Measurements from ENCODE around the gene BAZ2B. TPM values are rescaled to one million over a fixed set of nuclear protein-coding genes. Genes with fewer than 3 reads are reported as not detected.
"Not testable (repeated sequence)": the region's sequence is repeated elsewhere in the genome, so short reads cannot be mapped to it uniquely, and the experiment has no call there.

Gene BAZ2B
- total RNA-seq, 1 experiment from 2014 or later = 43.3 TPM

DNA sequence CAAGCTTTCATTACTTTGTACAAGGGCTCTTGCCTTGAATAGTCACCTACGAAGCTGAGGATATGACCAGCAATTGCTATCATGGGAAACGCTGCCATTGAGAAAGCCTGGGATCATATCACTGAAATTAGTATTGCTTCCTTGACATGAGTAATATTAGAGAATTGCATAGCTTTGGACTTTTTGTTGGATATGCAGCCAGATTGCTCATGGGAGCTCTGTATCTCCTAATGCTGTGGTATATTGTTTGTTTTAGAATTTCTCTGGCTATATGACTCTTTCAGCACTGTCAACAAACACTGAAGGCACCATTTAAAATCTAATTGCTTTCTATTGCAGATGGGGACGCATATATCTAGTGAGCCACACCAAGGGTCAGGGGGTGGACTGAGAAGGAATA lies 249.8 kb downstream of the BAZ2B start:
- Mint-ChIP-seq H3K36me3 (ENCODE audit: insufficient read depth, unreplicated experiment) (no peaks in the 10 kb centered on the region), H3K9me3 (ENCODE audit: low read depth, unreplicated experiment) (no peaks in the 10 kb centered on the region), H3K4me3 (ENCODE audit: low read depth, unreplicated experiment) (no peak overlapping the region), H3K27me3 (ENCODE audit: unreplicated experiment) (no peaks in the 10 kb centered on the region), H3K27ac (ENCODE audit: unreplicated experiment) (no peak overlapping the region), H3K4me1 (ENCODE audit: low read depth, unreplicated experiment) (peaks cover 14% of the 10 kb centered on the region)
- intact Hi-C loops (cut with micrococcal nuclease; ENCODE audit: unreplicated experiment) = no loop called here
- no peak for DNase-seq
- CTCF ChIA-PET = no interaction called here
- TF ChIP-seq, protein P1, sequence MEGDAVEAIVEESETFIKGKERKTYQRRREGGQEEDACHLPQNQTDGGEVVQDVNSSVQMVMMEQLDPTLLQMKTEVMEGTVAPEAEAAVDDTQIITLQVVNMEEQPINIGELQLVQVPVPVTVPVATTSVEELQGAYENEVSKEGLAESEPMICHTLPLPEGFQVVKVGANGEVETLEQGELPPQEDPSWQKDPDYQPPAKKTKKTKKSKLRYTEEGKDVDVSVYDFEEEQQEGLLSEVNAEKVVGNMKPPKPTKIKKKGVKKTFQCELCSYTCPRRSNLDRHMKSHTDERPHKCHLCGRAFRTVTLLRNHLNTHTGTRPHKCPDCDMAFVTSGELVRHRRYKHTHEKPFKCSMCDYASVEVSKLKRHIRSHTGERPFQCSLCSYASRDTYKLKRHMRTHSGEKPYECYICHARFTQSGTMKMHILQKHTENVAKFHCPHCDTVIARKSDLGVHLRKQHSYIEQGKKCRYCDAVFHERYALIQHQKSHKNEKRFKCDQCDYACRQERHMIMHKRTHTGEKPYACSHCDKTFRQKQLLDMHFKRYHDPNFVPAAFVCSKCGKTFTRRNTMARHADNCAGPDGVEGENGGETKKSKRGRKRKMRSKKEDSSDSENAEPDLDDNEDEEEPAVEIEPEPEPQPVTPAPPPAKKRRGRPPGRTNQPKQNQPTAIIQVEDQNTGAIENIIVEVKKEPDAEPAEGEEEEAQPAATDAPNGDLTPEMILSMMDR (IDR thresholded peaks at IDR 0.05; ENCODE audit: unreplicated experiment) = no peak
- no TSS peak for BruUV-seq (replicated peaks)

DNA sequence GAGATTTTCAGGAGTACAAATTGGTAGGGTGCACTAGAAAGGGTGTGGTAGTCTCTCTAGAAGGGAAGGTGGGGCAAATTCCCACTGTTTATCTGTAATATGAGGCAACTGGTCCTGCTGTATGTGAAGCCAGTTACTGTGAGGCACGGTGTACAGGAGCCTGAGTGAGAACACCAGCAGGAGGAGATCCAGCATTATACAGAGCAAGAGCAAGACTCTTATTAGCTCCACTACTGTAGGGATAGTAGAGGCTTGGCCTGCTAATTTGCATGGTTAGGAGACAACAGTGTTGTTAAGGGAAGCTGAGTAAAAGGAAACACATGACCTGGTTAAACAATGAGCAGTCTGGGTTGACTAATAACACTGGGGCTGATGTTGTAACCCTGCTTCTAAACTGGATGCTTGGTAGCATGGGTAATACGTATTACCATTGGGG lies 253.5 kb downstream of the BAZ2B start:
- intact Hi-C loops (cut with micrococcal nuclease; ENCODE audit: unreplicated experiment) = no loop called here
- CTCF ChIA-PET = no interaction called here
- no peaks in the 10 kb centered on the region for H3K27me3 Mint-ChIP-seq (ENCODE audit: unreplicated experiment)
- DNase-seq = peak; percentile 20
- peaks cover 14% of the 10 kb centered on the region for H3K4me1 Mint-ChIP-seq (ENCODE audit: low read depth, unreplicated experiment)
- no peak overlapping the region for H3K4me3 Mint-ChIP-seq (ENCODE audit: low read depth, unreplicated experiment)
- TF ChIP-seq, protein P1 (IDR thresholded peaks at IDR 0.05; ENCODE audit: unreplicated experiment) = no peak
- no TSS peak for BruUV-seq (replicated peaks)
- no peaks in the 10 kb centered on the region for H3K36me3 Mint-ChIP-seq (ENCODE audit: insufficient read depth, unreplicated experiment)
- H3K27ac Mint-ChIP-seq (ENCODE audit: unreplicated experiment) = peak overlapping the region; percentile 17
- H3K9me3 Mint-ChIP-seq (ENCODE audit: low read depth, unreplicated experiment) = no peaks in the 10 kb centered on the region

- CTCF ChIA-PET = no interaction called here
- Mint-ChIP-seq H3K36me3 (ENCODE audit: insufficient read depth, unreplicated experiment) (no peaks in the 10 kb centered on the region), H3K27me3 (ENCODE audit: unreplicated experiment) (no peaks in the 10 kb centered on the region), H3K4me1 (ENCODE audit: low read depth, unreplicated experiment) (peaks cover 14% of the 10 kb centered on the region), H3K4me3 (ENCODE audit: low read depth, unreplicated experiment) (no peak overlapping the region), H3K9me3 (ENCODE audit: low read depth, unreplicated experiment) (no peaks in the 10 kb centered on the region), H3K27ac (ENCODE audit: unreplicated experiment) (no peak overlapping the region)
- DNase-seq = no peak
- intact Hi-C loops (cut with micrococcal nuclease; ENCODE audit: unreplicated experiment) = no loop called here
- TF ChIP-seq, protein P1 (IDR thresholded peaks at IDR 0.05; ENCODE audit: unreplicated experiment) = no peak
- no TSS peak for BruUV-seq (replicated peaks)
Observed at GRCh38 chr2:159362094-159362493, 254.3 kb downstream of the BAZ2B start.

DNA sequence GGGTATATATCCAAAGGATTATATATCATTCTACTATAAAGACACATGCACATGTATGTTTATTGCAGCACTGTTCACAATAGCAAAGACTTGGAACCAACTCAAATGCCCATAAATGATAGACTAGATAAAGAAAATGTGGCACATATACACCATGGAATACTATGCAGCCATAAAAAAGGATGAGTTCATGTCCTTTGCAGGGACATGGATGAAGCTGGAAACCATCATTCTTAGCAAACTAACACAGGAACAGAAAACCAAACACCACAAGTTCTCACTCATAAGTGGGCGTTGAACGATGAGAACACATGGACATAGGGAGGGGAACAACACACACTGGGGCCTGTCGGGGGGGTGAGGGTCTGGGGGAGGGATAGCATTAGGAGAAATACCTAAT lies 254.7 kb downstream of the BAZ2B start:
- H3K36me3 Mint-ChIP-seq (ENCODE audit: insufficient read depth, unreplicated experiment); DNase-seq; BruUV-seq (replicated peaks); H3K27me3 Mint-ChIP-seq (ENCODE audit: unreplicated experiment); CTCF ChIA-PET; H3K4me3 Mint-ChIP-seq (ENCODE audit: low read depth, unreplicated experiment); intact Hi-C loops (cut with micrococcal nuclease; ENCODE audit: unreplicated experiment); H3K9me3 Mint-ChIP-seq (ENCODE audit: low read depth, unreplicated experiment); H3K27ac Mint-ChIP-seq (ENCODE audit: unreplicated experiment): not testable (repeated sequence)
- peaks cover 14% of the 10 kb centered on the region for H3K4me1 Mint-ChIP-seq (ENCODE audit: low read depth, unreplicated experiment)

GRCh38 chr2:159356053-159356554 lies 260.2 kb downstream of the BAZ2B start:
- H3K36me3 Mint-ChIP-seq (ENCODE audit: insufficient read depth, unreplicated experiment) = no peaks in the 10 kb centered on the region
- BruUV-seq (replicated peaks) = no TSS peak

More at GRCh38 chr2:159356053-159356554, 260.2 kb downstream of the BAZ2B start:
- H3K4me1 Mint-ChIP-seq (ENCODE audit: low read depth, unreplicated experiment) = no peaks in the 10 kb centered on the region
- H3K27ac Mint-ChIP-seq (ENCODE audit: unreplicated experiment) = no peak overlapping the region
- intact Hi-C loops (cut with micrococcal nuclease; ENCODE audit: unreplicated experiment) = no loop called here
- no peak for DNase-seq
- CTCF ChIA-PET = interaction anchor here (0.6 kb wide), 1 partner anchor 29 kb away, joined by 4 read pairs; no protein-coding TSS in a partner anchor
- H3K27me3 Mint-ChIP-seq (ENCODE audit: unreplicated experiment) = no peaks in the 10 kb centered on the region
- no peaks in the 10 kb centered on the region for H3K9me3 Mint-ChIP-seq (ENCODE audit: low read depth, unreplicated experiment)
- TF ChIP-seq, protein P1 (IDR thresholded peaks at IDR 0.05; ENCODE audit: unreplicated experiment) = no peak
- no peak overlapping the region for H3K4me3 Mint-ChIP-seq (ENCODE audit: low read depth, unreplicated experiment)

Measured in Calu3 (cell line).